ENCODE measurements around the gene KCNC1.

- TF ChIP-seq CSDC2 (CRISPR knock-in tag; IDR thresholded peaks at IDR 0.05) (no peak), ZFP3 (CRISPR knock-in tag; IDR thresholded peaks at IDR 0.05) (no peak), ZNF70 (CRISPR knock-in tag; IDR thresholded peaks at IDR 0.05) (no peak), CREB5 (CRISPR knock-in tag; IDR thresholded peaks at IDR 0.05; ENCODE audit: low read depth) (no peak), ESRRG (CRISPR knock-in tag; IDR thresholded peaks at IDR 0.05) (no peak), PATZ1 (CRISPR knock-in tag; IDR thresholded peaks at IDR 0.05; ENCODE audit: borderline replicate concordance) (no peak), ARNTL (CRISPR knock-in tag; IDR thresholded peaks at IDR 0.05; ENCODE audit: borderline replicate concordance, low read depth) (no peak), BACH2 (CRISPR knock-in tag; IDR thresholded peaks at IDR 0.05; ENCODE audit: borderline replicate concordance) (no peak), ZFP30 (CRISPR knock-in tag; IDR thresholded peaks at IDR 0.05) (no peak), CSRNP3 (CRISPR knock-in tag; IDR thresholded peaks at IDR 0.05) (no peak), RARB (CRISPR knock-in tag; IDR thresholded peaks at IDR 0.05) (no peak), ZNF565 (CRISPR knock-in tag; conservative IDR thresholded peaks at IDR 0.05; ENCODE audit: low read depth) (no peak), POU6F1 (CRISPR knock-in tag; IDR thresholded peaks at IDR 0.05; ENCODE audit: borderline replicate concordance, low read depth) (no peak)
These were observed 93.8 kb downstream of the KCNC1 start for GRCh38 chr11:17828311-17828751.
